T-helper 22 cell (primary cell): Measurements from ENCODE around the gene MGAT5B.

Experiments
- DNase-seq: peaks from one replicate; pipeline ENCODE4 v3.0.0-alpha.2; 2020; ENCODE audit warnings: low read depth

The MGAT5B gene

GRCh38 chr17:76879691-76880090 is 11.5 kb downstream of the MGAT5B start:
- no peak for DNase-seq

DNA sequence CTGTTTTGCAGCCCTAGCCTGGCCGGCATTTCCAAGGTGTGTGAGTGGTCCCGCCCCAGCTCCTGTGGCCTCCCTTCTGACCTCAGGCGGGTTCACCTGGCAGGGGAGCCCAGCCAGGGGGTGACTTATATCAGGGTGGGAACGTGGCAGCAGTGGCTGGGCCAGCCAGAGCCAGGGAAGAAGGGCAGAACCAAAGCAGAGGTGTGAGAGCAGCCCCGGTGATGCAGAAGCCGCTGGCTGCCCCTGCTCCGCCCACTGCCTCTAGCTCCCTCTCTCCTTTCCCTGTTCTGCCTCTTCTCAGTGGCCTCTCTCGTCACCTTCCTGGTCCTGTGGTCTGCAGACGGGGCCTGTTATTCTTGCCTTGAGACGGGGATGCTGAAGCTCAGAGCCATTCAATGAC is 12.1 kb downstream of the MGAT5B start:
- DNase-seq, result no peak

DNA sequence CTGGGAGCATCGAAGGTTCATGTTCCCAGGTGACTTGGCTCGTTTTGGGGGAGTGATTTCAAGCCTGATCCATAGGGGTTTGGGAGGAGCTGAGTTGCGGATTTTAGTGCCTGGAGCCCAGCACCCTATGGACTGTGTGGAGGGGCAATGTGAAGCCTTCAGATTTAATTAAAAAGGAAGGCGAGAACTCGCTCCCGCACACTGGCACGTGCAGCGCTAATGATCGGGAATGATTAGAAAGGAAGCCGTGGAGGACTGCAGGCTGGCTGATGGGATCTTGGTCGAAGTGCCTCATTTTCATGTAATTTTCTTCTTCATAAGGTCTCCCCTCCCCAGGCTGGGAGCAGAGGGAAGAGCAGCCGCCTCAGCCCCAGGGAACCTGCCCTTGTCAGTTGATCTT is 12.8 kb downstream of the MGAT5B start:
- no peak for DNase-seq

DNA sequence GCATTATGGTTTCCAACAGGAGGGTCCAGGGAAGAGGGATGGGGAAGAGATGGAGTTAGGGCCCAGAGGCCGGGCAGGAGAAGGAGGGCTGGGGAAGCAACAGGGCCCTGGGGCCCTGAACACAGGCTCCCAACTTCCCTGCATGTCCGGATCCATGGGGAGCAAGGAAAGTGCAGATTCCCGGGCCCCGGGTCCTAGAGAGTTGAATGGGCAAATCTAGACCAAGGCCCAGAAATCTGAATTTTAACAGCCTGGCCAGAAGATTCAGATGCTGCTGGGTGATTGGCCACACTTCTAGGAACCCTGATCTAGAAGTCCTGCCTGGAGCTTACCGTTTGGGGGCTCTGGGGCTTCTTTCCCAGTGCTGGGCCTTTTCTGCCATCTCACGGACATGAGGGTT is 13.2 kb downstream of the MGAT5B start:
- DNase-seq, result no peak

DNA sequence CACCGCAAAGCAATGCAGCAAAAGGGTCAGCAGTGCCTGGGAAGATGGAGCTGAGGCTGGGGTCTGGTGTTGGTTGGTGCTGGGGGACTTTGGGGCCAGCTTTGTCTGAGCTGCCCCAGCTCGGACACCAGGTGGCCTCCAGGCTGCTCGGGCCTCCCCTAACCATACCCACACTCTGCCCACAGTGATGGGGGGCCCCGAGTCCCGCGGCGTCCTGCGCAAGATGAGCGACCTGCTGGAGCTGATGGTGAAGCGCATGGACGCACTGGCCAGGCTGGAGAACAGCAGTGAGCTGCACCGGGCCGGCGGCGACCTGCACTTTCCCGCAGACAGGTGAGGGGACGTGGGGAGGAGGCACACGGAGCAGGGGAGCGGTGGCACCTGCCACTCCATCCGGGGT is 13.8 kb downstream of the MGAT5B start:
- DNase-seq, result no peak

DNA sequence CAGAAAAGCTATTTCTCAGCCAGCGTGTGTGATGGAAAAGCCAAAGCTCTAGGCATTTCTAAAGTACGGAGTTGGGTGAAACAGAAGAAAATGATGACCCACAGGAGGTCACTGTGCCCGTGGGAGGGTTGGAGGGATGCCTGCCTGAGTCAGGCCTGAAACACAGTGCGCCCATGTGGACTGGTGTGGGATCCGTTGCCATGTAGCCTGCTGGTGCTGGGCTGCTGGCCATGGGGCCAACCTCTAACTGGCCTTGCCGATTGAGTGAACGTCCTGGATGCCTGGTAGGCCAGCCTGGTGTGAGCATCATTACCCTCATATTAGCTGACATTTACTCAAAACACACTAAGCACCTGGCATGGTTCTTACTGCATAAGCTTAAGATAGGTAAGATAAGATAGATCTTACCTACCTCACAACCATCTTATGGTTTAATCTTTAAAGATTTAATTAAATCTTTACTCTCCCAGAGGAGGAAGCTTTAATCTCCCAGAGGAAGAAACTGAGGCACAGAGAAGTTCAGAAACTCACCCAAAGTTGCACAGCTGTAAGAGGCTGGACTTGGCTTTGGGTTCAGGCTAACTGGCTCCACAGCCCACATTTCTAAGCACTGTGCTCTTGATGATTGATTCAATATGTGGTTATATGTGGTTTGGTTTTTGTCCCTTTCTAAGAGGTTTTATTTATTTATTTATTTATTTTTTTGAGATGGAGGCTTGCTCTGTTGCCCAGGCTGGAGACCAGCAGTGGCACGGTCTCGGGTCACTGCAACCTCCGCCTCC is 15.7 kb downstream of the MGAT5B start:
- DNase-seq, result no peak

DNA sequence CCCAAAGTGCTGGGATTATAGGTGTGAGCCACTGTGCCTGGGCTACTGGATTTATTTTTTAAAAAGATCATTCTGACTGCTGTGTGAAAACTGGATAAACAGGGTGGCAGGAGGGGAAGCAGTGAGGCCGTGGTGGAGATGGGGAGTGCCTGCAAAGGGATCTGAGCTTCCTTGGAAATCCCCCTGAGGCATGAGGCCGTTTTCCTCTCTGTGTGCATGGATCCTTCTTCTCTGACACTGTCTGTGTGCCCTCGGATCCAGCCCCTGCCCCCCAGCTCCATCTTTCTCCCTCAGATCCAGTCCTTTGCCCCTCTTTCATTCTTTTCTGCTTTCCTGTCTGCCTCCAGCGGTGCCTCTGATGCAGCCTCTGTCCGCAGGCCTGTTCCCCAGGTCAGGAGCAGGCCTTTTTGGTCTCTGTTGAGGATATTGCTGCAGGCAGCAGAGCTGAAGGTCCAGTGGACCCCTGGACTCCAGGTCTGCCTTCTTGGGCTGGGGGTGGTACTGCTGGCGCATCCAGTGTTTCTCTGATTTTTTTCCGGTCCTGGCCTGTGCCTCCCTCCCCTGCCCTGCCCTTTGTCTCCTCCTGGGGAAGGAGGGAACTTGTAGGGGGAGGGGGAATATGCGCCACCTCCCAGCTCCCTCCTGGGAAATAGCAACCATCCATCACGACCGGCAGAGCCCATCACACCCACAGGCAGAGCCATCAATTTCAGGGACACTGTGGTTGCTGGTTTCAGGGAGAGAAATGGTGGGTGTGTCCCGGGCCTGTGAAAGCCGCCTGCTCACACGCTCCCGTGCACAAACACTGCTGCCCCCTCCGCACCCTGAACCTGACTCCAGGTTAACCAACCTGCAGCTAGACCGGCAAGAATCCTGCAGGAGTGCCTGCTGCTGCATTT is 17.0 kb downstream of the MGAT5B start:
- DNase-seq, result no peak

- no peak for DNase-seq
Observed at GRCh38 chr17:76885894-76886290, 17.7 kb downstream of the MGAT5B start.

- no peak for DNase-seq
Observed at GRCh38 chr17:76886395-76886794, 18.2 kb downstream of the MGAT5B start.

DNA sequence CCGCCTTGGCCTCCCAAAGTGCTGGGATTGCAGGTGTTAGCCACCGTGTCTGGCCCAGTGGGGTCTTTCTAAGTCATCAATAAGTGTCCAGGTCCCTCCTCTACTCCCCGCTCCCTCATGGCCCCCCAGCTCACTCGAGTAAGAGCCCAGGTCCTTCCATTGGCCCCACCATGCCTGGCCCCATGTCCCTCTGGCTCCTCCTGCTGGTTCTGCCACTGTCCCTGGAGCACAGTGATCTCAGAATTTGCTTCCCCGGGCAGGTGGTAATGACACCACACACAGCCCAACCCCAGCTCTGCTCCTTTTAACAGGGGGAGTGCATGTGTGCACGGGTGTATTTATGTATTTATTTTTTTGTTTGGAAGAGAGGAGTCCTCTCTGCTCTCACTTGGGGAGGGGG is 19.6 kb downstream of the MGAT5B start:
- no peak for DNase-seq

- DNase-seq, result no peak
Observed at GRCh38 chr17:76888661-76889060, 20.5 kb downstream of the MGAT5B start.

DNA sequence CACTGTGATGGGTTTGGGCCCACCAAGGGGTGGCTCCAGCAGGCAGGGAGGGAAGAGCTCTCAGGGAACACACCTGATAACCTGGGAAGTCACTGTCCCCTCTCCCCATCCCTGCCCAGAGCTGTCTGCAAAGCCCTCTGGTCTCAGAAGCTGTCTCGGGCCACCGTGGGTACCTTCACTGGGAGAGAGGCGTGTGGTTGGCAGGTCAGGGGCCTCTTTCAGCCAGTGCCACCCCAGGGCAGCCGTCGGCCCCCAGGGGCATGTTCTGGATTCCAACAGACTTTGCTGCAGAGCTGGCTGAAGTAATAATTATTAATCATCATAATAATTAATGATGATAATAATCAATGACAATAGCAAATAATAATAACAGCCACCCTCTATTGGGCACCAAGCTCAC is 21.1 kb downstream of the MGAT5B start:
- DNase-seq, result no peak

GRCh38 chr17:76892329-76892728 is 24.1 kb downstream of the MGAT5B start:
- no peak for DNase-seq

DNA sequence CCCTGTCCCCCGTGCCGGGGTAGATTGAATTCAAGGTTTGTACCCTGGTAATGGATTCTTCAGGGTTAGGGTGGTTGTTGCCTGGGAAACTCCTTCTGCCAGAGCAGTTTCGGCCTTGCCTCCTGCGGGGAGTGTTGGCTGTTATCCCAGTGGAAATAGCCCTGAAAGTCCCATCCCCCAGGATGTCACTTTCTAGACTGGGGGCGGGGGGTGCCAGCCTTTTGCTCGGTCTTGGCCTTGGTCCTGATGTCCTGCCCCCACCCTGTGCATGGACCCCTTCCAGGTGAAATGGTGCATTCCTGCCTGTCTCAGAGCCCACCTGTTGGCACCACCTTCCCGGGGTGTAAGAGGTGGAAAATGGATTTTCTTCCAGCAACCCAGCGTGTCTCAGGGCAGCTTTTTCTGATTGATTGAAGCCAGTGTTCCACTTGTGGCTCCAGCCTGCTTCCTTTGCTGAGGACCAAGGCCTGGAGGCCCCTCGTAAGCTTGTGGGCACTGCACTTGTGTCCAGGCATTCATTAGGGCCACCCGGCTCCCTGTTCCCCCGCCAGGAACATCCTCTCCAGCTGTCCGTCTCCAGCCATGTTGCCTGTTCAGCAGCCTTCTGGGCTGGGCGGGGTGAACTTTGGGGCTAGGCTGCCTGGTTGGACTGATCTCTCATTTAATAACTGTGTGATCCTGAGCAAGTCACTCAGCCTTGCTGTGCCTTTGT is 25.6 kb downstream of the MGAT5B start:
- no peak for DNase-seq

DNA sequence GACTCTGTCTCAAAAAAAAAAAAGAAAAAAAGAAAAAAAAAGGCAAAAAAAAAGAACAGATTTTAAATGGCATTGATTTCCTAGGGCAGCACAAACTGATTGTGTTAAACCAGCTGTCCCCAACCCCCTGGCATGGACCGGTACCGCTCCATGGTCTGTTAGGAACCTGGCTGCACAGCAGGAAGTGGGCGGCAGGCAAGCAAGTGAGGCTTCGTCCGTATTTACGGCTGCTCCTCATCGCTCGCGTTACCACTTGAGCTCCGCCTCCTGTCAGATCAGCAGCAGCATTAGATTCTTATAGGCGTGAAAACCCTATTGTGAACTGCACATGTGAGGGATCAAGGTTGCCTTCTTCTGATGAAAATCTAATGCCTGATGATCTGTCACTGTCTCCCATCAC is 26.6 kb downstream of the MGAT5B start:
- no peak for DNase-seq

DNA sequence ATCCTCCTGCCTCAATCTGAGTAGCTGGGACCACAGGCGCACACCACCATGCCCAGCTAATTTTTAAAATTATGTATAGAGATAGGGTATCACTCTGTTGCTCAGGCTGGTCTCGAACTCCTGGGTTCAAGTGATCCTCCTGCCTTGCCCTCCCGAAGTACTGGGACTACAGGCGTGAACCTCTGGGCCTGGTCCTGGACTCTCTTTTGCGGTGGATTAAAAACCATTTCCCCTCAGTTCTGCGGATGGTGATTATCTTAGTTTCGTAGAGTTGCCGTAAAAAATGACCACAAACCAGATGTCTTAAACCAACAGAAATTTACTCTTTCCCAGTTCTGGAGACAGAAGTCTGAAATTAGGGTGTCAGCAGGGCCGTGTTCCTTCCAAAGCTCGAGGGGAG is 28.8 kb downstream of the MGAT5B start:
- DNase-seq, result no peak

- DNase-seq, result no peak
Observed at GRCh38 chr17:76899414-76899813, 31.2 kb downstream of the MGAT5B start.

DNA sequence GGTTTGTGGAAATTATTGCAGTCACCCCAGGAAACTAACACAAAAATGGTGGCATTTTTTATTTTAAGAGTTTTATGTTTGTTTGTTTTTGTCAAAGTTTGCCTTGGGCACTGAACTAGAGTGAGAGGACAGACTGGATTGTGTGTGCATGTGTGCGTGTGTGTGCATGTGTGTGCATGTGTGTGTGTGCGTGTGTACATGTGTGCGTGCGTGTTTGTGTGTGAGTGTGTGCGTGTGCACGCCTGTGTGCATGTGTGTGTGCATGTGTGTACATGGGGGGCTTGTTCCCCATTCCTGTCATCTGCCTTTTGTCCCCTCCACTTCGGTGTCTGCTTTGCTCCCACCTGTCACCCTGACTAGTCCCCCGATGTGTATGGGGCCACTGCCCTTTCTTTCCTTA is 32.5 kb downstream of the MGAT5B start:
- DNase-seq, result no peak

DNA sequence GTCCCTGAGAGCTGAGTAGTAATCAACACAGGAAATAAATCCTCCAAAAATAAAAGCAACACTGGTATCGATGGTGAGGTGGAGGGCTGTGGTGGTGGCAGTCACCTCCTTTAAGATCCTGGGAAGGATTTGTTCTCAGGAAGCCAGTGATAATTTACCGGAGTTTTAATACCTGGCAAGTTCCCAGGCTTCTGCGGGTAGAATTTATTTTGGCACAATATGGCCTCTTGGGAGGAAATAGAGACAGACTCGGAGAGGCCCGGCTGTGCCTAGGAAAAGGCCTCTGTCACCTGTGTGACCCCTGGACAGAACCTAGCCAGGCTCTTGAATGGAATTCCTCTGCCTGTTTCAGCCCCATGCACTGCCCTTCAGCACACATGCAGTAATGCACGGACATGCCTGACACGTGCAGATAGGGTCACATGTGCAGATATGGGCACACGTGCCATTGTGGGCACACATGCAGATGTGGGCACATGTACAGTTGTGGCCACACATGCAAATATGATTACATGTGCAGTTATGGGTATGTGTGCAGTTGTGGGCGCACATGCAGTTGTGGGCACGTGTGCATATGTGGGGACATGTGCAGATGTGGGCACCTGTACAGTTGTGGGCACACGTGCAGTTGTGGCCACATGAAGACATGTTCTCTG is 33.5 kb downstream of the MGAT5B start:
- DNase-seq, result no peak

- DNase-seq, result no peak
Observed at GRCh38 chr17:76902476-76902875, 34.3 kb downstream of the MGAT5B start.

GRCh38 chr17:76903631-76904030 is 35.4 kb downstream of the MGAT5B start:
- DNase-seq, result no peak

GRCh38 chr17:76904116-76904515 is 35.9 kb downstream of the MGAT5B start:
- DNase-seq, result no peak
